ENCODE measurements around the gene SBNO2. TPM values are rescaled to one million over a fixed set of nuclear protein-coding genes. Genes with fewer than 3 reads are reported as not detected.
A peak's percentile ranks its signal among the peaks of the same experiment; 100 is the strongest.

SBNO2 gene
- total and polyA plus RNA-seq, 2 experiments from 2014 or later, result 6.9 to 35.4 TPM

DNA sequence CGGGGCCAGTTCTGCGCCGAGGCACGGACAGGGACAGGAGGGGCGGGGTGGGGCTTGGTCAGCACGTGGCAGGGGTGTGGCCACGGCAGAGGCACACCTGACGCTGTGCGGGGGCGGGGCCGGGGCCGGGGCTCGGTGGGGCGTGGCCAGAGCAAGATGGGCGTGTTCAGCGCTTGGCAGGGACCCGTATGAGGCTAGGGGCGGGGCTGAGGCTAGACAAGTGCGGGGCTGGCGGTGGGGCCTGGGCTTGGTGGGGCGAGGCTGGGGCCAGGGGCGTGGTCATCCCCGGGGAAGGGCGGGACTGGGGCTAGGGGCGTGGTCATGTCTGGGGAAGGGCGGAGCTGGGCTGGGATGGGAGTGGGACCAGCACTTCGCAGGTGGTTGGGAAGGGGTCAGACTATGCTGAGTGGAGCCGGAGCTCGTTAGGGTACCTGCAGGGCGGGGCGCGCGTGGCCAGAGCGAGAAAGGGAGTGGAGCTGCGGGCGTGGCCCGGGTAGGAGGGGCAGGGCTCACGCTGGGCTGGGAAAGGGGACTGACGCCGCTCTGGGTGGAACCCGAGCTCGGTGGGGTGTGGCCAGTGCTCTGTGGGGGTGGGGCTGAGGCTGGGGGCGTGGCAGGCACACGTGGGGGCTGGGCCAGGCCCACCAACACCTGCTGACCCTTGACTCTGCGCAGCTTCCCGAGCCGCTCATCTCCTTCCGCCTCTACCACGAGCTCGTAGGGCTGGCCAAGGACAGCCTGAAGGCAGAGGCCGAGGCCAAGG is 91.7 kb downstream of the SBNO2 start:
- peaks cover 51% of the 10 kb centered on the region for H3K36me3 Mint-ChIP-seq (ENCODE audit: low read depth)
- H3K27ac Mint-ChIP-seq, result peak overlapping the region; percentile 92

More for the DNA sequence above, 91.7 kb downstream of the SBNO2 start:
- Histone ChIP-seq H3K79me2 (replicated peaks; ENCODE audit: insufficient read depth) (no peaks in the 10 kb centered on the region), H3K9me2 (ENCODE audit: insufficient read depth) (no peaks in the 10 kb centered on the region), H3K27ac (ENCODE audit: low read depth) (0 out of 2 replicates have a peak overlapping the region, but pooled peaks have one; percentile 39), H2AFZ (no peak overlapping the region), H3K27me3 (ENCODE audit: insufficient read depth) (no peaks in the 10 kb centered on the region), H4K20me1 (replicated peaks; ENCODE audit: insufficient read depth) (peaks cover 3% of the 10 kb centered on the region; the same call in 1 of the 2 replicates), H3F3A (replicated peaks; ENCODE audit: low read depth) (peaks cover 26% of the 10 kb centered on the region; the same call in 1 of the 2 replicates), H3K4me3 (peak overlapping the region; percentile 55; the same call in 1 of the 2 replicates), H3K36me3 (ENCODE audit: insufficient read depth) (no peaks in the 10 kb centered on the region), H3K4me1 (ENCODE audit: insufficient read depth) (no peaks in the 10 kb centered on the region; the same call in 1 of the 2 replicates), H3K4me2 (peak overlapping the region; percentile 80)
- H3K27me3 Mint-ChIP-seq (ENCODE audit: insufficient read depth, low read depth, poor library complexity), result peaks cover 24% of the 10 kb centered on the region
- H3K9me3 Mint-ChIP-seq, result no peaks in the 10 kb centered on the region; the same call in 2 of the 3 replicates
- H3K4me1 Mint-ChIP-seq, result no peaks in the 10 kb centered on the region
- peak; percentile 72 for ATAC-seq
- peak overlapping the region; percentile 69 for H3K4me3 Mint-ChIP-seq
- TF ChIP-seq JUNB (IDR thresholded peaks at IDR 0.05; ENCODE audit: unreplicated experiment) (no peak), CREB1 (CRISPR knock-in tag; IDR thresholded peaks at IDR 0.05; ENCODE audit: low read depth) (no peak), CTCF (conservative IDR thresholded peaks at IDR 0.05; ENCODE audit: low read depth in 2 of 2) (no peak), STAT1 (IDR thresholded peaks at IDR 0.05; ENCODE audit: unreplicated experiment) (no peak), ZNF114 (CRISPR knock-in tag; IDR thresholded peaks at IDR 0.05) (no peak), EZH2phosphoT487 (IDR thresholded peaks at IDR 0.05; ENCODE audit: unreplicated experiment) (no peak), ZNF462 (CRISPR knock-in tag; IDR thresholded peaks at IDR 0.05) (no peak), EZH2 (IDR thresholded peaks at IDR 0.05; ENCODE audit: low read depth, unreplicated experiment) (no peak), ZNF331 (CRISPR knock-in tag; IDR thresholded peaks at IDR 0.05; ENCODE audit: low read depth) (no peak)
- DNase-seq (ENCODE audit: low spot score), result peak; percentile 98

Data from GM23338 (cell line).